NCI-H1436 treated with DMSO at 0.1 percent for 48 hours (cell line): ENCODE data around the gene B3GAT1.

Source experiments
- DNase-seq: peaks from one replicate; lab custom pipeline; 2025; lab: John Stamatoyannopoulos, UW

The B3GAT1 gene

GRCh38 chr11:134372536-134372935 lies 39.5 kb downstream of the B3GAT1 start:
- no peak for DNase-seq

GRCh38 chr11:134371436-134372185 lies 40.4 kb downstream of the B3GAT1 start:
- DNase-seq, result no peak

DNA sequence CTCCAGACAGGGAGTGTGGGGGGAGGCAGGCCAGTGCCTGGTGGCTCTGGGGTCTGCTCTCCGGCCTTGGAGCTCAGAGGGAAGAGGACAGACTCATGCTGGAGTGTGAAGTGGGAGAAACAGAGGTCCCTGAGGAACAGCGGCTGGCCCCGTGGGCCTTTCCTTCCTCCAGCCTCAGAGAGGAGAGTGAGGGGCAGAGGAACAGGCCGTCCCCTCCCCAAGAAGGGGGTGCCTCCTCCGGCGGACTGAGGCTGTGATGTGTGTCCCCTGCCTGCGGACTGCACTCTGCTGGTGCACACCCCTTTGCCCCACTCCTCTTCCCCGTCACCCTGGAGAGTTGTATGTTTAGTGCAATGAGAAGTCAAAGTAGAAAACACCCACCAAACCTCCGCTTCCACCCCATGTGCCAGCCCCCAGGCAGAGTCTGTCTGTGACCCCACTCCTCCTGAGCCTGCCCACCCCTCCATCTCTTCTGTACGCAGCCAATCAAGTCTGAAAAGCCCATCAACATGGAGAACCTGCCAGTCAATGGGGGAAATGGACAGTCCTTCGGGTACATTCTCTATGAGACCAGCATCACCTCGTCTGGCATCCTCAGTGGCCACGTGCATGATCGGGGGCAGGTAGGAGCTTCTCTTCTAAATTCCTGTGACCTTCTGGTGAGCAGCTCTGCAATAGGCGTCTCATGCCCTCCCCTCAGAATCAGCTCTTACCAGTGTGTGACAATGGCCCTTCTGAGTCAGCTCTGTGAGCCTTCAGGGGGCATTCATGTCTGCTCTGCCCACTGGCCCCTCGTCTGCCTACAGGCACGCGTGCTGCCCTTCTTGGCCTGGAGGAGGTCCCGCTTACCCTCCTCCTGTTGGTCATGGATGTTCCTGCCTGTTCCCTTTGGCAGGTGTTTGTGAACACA lies 41.3 kb downstream of the B3GAT1 start:
- DNase-seq, result no peak

- no peak for DNase-seq
Observed at GRCh38 chr11:134369656-134370525, 42.2 kb downstream of the B3GAT1 start.

GRCh38 chr11:134367781-134368180 lies 44.3 kb downstream of the B3GAT1 start:
- DNase-seq, result no peak

DNA sequence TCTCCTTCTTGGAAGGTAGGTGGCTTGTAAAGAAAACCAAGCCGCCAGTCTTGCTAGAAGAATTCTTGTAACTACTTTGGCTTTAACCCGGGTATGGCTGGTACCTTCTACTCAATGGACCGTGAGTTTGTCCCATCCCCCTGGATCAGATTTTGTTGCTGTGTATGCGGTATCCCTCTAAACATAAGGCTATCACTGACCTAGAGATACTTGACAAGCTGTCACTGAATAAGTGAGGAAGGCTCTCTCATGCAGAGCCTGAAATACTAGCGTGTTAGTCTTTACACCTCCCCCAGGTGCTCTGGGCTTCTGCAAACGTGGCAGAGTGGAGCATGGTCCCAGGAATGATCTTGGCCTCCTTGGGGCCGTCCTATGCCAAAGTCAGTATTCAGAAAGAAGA lies 45.8 kb downstream of the B3GAT1 start:
- no peak for DNase-seq

DNA sequence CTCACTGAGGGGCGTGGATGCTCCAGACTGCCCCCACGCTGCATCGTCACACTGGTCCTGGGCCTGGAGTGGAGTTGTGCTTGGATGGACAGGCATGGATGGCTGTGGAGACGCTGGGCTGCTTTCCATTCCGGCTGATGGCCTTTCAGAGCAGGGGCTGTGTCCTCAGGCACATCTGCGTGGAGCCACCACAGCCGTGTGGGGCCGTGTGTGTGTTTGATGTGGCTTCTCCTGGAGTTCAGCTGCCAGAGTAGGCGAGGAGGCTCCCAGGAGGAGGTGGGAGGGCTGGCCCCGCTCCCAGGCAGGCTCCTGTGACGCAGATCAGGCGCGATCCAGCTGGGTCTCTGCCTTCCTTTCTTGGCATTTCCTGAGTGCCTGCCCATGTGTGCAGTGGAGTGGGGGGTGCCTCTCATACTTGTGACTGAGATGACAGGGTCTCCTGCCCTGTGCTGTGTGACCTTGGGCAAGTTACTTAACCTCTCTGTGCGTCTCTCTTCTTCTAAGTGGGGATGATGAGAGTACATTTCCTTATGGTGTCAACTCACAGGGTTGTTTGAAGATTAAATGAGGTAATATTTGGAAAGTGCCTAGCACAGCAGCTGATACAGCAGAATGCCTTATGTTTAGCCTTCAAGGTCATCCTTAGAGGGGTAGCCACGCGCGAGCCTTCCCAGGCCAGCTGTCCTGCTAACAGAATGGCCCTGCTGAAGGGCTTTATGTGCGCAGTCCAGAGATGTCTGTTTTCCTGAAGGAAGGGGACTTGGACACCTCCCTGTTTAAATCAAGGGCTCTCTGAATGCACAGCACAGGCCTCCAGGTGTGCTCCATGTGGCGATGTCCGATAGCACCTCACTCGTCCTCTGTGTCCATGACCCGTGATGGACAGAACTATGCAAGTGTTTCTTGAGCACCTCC lies 46.8 kb downstream of the B3GAT1 start:
- DNase-seq, result no peak

DNA sequence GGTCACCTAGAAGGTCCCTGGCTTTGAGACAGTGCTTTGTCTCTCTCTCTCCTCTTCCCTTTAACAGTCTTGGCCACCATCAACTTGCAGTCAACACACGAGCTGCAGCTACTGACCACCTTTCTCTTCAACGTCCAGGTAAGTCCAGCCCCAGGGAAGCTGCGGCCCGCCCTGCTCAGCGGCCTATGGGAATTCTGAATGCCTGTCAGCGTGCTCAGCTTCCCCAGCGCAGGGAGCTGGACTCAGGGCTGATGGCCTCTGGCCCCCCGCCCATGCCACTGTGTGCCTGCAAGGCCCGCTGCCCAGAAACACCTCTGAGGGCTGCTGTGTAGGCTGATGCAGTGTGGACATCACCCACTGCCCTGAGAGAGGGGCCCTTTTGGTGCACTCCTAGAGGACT lies 47.8 kb downstream of the B3GAT1 start:
- no peak for DNase-seq

DNA sequence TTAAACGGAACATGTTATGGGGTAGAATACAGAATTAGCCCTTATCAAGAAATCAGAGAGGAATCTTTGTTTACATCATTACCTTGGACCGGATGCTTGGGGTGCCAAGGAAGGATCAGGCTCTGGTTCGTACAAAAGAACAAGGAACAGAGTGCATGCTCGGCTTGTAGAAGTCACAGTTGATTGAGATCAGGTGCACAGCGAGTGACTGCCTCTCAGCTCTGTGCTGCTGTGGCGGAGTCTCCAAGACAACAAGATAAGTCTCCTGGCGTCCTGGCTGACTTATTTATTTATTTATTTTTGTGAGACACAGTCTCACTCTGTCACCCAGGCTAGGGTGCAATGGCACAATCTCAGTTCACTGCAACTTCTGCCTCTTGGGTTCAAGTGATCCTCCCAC lies 48.5 kb downstream of the B3GAT1 start:
- DNase-seq, result no peak

GRCh38 chr11:134363161-134363560 lies 48.9 kb downstream of the B3GAT1 start:
- DNase-seq, result no peak

DNA sequence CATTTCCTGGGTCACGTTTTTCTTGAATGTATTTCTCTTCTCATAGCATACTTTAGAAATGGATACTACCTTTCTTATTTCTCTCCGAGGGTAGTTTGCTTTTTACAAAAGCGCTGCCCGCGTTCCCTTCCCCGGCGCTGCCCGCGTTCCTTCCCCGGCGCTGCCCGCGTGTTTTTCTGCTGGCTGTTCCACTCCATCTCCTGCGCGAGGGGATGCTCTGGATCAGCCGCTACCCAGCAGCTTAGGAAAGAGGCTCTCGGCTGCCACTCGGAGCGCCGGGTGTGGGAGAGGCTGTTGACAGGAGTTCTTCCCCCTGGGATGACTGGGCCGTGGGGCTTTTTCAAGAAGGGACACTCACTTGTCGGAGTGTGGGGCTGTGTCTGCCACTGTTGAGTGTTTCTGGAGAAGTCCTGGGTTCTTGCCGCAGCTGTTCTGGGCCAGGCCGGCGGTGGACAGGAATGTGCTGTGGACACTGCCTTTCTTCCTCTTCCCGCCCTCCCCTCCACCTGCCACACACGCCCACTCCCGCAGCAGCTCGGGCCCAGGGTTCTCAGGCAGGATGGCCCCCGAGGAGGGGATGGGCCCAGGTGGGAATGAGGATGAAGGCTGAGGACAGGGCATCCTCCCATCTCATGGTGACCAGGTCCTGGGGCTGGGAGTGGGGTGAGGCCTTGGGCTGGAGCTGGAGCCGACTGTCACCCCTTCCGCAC lies 49.7 kb downstream of the B3GAT1 start:
- DNase-seq, result no peak

GRCh38 chr11:134361661-134362060 lies 50.4 kb downstream of the B3GAT1 start:
- DNase-seq, result no peak

GRCh38 chr11:134360050-134360835 lies 51.8 kb downstream of the B3GAT1 start:
- DNase-seq, result no peak

DNA sequence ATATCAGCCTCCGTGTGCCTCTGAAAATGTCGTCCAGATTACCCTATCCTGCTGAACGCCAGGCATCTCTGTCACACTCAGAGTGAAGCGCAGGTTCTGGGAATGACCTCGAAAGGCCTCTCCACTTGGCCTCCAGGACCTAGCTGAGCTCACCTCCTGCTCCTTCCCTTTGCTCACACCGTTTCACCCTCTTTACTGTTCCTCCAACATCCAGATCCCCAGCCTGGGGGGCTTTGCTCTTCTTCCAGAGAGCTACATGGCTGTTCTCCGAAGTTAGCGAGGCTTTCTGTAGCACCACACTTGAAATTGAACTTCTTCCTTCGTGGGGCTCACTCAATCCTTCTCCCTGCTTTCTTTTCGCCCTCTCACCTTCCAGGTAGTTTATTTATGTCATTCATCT lies 52.4 kb downstream of the B3GAT1 start:
- DNase-seq, result no peak

GRCh38 chr11:134358856-134359490 lies 53.1 kb downstream of the B3GAT1 start:
- DNase-seq, result no peak

DNA sequence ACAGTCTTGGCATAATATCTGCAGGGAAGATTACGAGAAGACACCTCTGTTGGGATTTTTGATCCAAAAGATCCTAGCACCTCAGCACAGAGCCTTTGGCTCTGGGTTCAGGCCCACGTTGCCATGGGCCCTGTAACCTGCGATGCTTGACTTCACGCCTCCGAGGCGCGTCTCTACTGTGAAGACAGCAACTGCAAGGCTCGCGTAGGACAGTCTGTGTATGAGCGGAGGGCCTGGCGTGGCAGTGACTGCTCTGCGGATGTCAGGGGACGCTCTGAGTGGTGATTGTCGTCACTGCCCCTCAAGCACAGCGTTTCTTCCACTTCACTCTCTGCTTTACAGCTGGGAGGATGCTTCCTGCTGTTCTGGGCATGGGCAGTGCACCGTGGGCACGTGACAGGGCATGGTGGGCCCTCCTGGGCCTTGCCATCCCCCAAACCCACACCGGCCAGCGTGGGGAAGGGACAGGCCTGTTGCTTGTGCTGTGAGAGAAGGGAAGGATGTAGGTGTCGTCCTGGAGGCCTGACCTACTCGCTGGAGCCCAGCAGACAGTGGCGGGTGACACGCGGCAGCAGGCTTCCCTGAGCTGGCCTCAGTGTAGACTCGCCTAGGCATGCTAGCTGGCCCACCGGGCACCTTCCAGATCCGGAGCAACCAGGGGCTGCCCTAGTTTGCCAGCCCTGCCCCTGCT lies 53.7 kb downstream of the B3GAT1 start:
- no peak for DNase-seq

DNA sequence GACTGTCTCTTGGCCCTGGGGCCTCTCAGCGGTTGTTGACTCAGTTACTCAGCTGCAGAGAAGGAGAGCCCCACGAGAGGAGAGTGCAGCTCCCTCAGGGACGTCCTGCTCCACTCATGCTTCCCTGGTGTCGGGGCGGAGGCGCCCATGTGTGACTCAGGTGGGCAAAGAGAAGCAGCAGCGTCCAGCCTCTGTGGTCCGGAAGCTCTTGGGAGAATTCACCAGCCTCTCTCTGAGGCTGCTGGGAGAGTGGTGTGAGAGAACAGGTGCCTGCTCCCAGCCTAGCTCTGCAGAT lies 54.5 kb downstream of the B3GAT1 start:
- no peak for DNase-seq

DNA sequence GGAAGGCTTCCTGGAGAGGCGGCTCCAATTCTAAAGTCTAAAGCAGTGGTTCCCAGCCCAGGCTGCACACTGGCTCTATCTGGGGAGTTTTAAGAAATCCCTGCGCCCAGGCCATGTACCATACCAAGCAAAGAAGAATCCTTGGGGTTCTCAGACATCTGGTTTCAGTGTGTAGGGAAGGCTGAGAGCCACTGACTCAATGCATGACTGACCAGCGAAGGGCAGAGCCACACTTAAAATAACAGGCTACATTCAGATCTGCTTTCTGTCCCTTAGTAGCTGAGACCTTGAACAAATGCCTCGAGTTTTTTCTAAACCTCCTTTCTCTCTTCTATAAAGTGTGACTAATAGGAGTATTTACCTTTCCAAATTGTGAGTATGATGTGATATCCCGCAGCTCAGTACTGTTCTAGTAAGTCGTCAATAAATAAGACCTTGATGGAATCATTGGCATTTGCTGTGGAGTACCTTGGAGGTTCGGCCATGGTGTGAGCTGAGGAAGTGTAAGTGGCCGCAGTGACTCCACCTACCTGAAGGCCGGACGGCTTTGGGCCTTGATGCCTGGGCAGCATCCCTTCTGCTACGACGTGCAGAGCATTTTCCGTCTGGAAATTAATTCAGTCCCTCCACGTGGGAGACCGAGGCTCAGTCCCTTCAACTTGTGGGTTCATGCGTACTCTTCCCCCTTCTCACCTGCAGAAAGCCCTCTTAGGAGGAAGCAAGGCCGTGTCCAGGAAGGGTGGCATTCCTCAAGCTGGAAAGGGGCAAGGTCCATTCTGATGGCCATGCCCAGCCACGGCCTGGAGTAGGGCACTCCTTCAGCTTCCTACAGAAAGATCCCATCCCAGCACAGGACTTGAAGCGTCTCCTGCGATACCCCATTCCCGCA lies 55.1 kb downstream of the B3GAT1 start:
- no peak for DNase-seq
